Activated T-helper 17 cell treated with anti-CD3 and anti-CD28 coated beads, Interleukin-2, amount 50 U/mL, for 72 hours (primary cell): ENCODE data around the gene PA2G4. TPM values are rescaled to one million over a fixed set of nuclear protein-coding genes. Genes with fewer than 3 reads are reported as not detected.
A peak's percentile ranks its signal among the peaks of the same experiment; 100 is the strongest.
"Not testable (repeated sequence)": the region's sequence is repeated elsewhere in the genome, so short reads cannot be mapped to it uniquely, and the experiment has no call there.

Experiments used
- ATAC-seq: fragments of 150-1000 bp; cut with Tn5 transposase; replicated peaks from 2 replicates; pipeline ENCODE4 v1.10.0; 2021; ENCODE audit warnings: mild to moderate bottlenecking, moderate library complexity
- H3K27ac Mint-ChIP-seq: one replicate; pipeline ENCODE4 v1.8.0; 2022; ENCODE audit warnings: mixed read lengths
- H3K27me3 Mint-ChIP-seq: one replicate; pipeline ENCODE4 v1.8.0; 2022; ENCODE audit warnings: mixed read lengths
- H3K36me3 Mint-ChIP-seq: one replicate; pipeline ENCODE4 v1.8.0; 2022; ENCODE audit warnings: low read depth, mild to moderate bottlenecking, mixed read lengths
- H3K4me1 Mint-ChIP-seq: one replicate; pipeline ENCODE4 v1.8.0; 2022; ENCODE audit warnings: mixed read lengths
- H3K4me3 Mint-ChIP-seq: one replicate; pipeline ENCODE4 v1.8.0; 2022; ENCODE audit warnings: mild to moderate bottlenecking, mixed read lengths
- H3K9me3 Mint-ChIP-seq: one replicate; pipeline ENCODE4 v1.8.0; 2022; ENCODE audit warnings: mixed read lengths
- total RNA-seq, 2 donors: library from RNA; stranded (reverse); gene quantifications; one replicate each; pipeline ENCODE4 v1.2.3, GENCODE V29; 2022

Gene PA2G4
- 100 to 1,000 TPM; 213 to 427 TPM for total RNA-seq

DNA sequence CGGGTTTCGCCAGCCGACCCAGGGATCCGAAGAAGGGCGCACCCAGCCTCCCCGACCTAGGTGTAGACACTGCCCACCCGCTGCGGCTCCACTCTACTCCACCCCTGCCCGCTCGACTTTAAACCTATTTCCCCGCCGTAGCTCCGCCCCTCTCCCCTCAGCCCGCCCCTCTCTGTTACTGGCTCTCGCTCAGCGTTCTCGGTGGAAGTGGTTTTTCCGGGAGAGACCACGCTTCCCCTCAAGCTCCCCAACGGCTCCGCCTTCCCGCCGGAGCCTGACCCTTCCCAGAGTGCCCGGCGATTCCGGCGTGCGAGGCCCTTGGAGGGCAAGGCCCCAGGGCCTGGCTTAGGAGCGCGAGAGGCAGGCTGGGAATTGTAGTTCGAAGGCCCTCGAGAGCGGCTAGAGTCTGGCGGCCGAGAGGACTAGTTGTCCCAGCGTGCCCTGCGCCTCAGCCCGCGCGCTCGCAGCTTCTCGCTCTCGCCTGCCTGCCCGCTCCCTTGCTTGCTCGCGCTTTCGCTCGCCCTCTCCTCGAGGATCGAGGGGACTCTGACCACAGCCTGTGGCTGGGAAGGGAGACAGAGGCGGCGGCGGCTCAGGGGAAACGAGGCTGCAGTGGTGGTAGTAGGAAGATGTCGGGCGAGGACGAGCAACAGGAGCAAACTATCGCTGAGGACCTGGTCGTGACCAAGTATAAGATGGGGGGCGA lies at the start of gene PA2G4:
TSS of gene PA2G4 (plus strand) at position 451 of the 706 bp plus-strand sequence. CDS start at position 630, 179 bp downstream.
- no peaks in the 10 kb centered on the region for H3K27me3 Mint-ChIP-seq
- H3K36me3 Mint-ChIP-seq = peaks cover 56% of the 10 kb centered on the region
- peaks cover 36% of the 10 kb centered on the region for H3K4me1 Mint-ChIP-seq
- peak within 1 kb of the TSS; percentile 95 for H3K27ac Mint-ChIP-seq
- no peaks in the 10 kb centered on the region for H3K9me3 Mint-ChIP-seq
- peak; percentile 94 for ATAC-seq
- H3K4me3 Mint-ChIP-seq = peak within 1 kb of the TSS; percentile 93

DNA sequence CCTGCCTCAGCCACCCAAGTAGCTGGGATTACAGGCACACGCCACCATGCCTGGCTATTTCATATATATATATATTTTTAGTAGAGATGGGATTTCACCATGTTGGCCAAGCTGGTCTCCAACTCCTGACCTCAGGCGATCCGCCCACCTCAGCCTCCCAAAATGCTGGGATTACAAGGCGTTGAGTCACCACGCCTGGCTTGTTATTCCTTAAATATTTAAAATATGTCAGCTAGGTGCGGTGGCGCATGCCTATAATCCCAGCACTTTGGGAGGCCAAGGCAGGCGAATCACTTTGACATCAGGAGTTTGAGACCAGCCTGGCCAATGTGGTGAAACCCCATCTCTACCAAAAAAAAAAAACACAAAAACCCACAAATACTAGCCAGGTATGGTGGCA lies 44.4 kb upstream of the PA2G4 start:
- H3K4me1 Mint-ChIP-seq, H3K36me3 Mint-ChIP-seq, H3K27ac Mint-ChIP-seq, H3K4me3 Mint-ChIP-seq, H3K27me3 Mint-ChIP-seq, H3K9me3 Mint-ChIP-seq, ATAC-seq: not testable (repeated sequence)

DNA sequence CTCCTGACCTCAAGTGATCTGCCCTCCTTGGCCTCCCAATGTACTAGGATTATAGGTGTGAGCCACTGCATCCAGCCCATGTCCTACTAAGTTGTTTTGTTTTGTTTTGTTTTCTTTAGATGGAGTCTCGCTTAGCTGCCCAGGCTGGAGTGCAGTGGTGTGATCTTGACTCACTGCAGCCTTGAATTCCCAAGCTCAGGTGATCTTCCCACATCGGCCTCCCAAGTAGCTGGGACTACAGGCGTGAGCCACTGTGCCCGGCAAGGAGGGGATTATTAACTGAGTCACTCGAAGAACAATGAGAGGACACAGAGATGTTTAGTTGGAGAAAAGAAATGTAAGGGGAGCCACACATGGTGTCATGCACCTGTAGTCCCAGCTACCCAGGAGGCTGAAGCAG lies 42.4 kb upstream of the PA2G4 start:
- H3K27ac Mint-ChIP-seq = no peak overlapping the region
- H3K36me3 Mint-ChIP-seq = no peaks in the 10 kb centered on the region
- H3K4me3 Mint-ChIP-seq = no peak overlapping the region
- no peak for ATAC-seq
- H3K9me3 Mint-ChIP-seq = no peaks in the 10 kb centered on the region
- H3K4me1 Mint-ChIP-seq = peaks cover 2% of the 10 kb centered on the region
- no peaks in the 10 kb centered on the region for H3K27me3 Mint-ChIP-seq

DNA sequence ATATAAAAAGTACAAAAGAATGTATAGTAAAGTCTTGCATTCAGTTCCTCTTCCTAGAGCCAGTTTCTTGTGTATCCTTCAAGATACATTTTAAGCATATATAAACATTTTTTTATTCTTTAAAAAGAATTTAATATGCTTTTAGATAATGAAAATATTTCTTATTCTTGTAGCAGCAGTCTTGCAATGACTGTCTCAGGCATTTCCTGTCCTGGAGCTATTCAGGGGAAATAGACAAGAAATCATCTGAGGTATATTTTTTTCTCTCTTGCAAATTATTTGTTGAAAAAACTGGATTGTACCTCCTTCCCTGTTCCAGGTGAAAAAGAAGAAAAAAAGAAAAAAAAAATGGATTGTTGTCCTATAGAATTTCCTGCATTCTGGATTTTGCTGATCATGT lies 41.4 kb upstream of the PA2G4 start:
- Mint-ChIP-seq H3K4me1 (peaks cover 4% of the 10 kb centered on the region), H3K27ac (no peak overlapping the region), H3K27me3 (no peaks in the 10 kb centered on the region), H3K4me3 (no peak overlapping the region), H3K9me3 (no peaks in the 10 kb centered on the region), H3K36me3 (no peaks in the 10 kb centered on the region)
- ATAC-seq = no peak

DNA sequence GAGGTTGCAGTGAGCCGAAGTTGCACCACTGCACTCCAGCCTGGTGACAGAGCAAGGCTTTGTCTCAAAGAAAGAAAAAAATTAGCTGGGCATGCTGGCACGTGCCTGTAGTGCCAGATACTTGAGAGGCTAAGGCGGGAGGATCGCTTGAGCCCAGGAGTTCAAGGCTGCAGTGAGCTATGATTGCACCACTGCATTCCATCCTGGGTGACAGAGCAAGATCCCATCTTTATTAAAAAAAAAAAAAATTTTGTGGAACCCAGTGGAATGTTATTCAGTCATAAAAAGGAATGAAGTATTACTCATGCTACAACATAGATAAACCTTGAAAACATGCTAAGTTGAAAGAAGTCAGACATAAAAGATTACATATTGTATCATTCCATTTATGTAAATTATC lies 32.7 kb upstream of the PA2G4 start:
- Mint-ChIP-seq H3K9me3 (no peaks in the 10 kb centered on the region), H3K36me3 (no peaks in the 10 kb centered on the region), H3K27me3 (no peaks in the 10 kb centered on the region), H3K4me1 (peaks cover 4% of the 10 kb centered on the region), H3K4me3 (no peak overlapping the region), H3K27ac (no peak overlapping the region)
- no peak for ATAC-seq

DNA sequence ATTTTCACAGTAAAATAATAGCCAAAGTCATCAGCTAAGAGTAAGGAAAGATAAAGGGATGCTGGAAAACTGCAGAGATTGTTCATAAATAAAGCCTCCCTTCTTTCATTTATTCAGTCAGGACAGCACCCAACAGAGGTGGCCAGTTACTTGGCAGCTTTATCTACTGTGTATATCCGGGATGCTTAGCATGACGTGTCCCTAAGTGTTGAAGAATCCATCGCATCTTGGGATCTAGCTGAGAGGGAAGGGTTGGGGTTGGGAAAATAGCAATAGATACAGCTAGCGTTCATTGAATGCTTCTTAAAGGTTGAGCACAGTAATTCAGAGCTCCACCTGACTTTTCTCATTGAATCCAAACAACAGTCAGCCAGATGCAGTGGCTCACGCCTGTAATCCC lies 30.0 kb upstream of the PA2G4 start:
- H3K9me3 Mint-ChIP-seq = no peaks in the 10 kb centered on the region
- ATAC-seq = no peak
- H3K4me1 Mint-ChIP-seq = no peaks in the 10 kb centered on the region

DNA sequence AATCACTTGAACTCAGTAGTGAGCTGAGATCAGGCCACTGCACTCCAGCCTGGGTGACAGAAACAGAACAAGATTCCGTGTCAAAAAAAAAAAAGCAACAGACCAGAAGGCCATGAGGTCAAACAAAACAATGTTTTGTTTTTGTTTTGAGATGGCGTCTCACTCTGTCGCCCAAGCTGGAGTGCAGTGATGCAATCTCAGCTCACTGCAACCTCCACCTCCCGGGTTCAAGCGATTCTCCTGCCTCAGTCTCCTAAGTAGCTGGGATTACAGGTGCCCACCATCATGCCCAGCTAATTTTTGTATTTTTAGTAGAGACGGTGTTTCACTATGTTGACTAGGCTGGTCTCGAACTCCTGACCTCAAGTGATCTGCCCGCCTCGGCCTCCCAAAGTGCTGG lies 26.4 kb upstream of the PA2G4 start:
- peak overlapping the region; percentile 76 for H3K4me3 Mint-ChIP-seq
- H3K36me3 Mint-ChIP-seq, H3K9me3 Mint-ChIP-seq, H3K4me1 Mint-ChIP-seq, H3K27ac Mint-ChIP-seq, H3K27me3 Mint-ChIP-seq, ATAC-seq: not testable (repeated sequence)

More for the DNA sequence above, 30.0 kb upstream of the PA2G4 start:
- Mint-ChIP-seq H3K4me3 (no peak overlapping the region), H3K36me3 (no peaks in the 10 kb centered on the region), H3K27me3 (no peaks in the 10 kb centered on the region), H3K27ac (no peak overlapping the region)

DNA sequence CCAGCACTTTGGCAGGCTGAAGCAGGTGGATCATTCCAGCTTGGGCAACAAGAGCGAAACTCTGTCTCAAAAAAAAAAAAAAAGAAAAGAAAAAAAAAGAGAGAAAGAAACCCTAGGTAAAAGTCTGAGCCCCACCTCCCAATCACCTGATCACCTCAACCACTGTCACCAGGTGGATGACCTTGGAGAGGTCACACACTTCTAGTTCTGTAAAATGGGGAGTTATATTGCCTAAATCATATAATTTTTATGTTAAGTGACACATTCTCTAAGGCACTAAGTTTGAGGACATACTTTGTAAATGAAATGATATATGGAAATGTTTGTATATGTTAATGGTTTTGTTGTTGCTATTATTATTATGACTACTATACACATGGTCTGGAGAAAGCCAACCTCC lies 25.9 kb upstream of the PA2G4 start:
- Mint-ChIP-seq H3K4me3 (peak overlapping the region; percentile 76), H3K4me1 (no peaks in the 10 kb centered on the region), H3K27me3 (peaks cover 4% of the 10 kb centered on the region), H3K27ac (no peak overlapping the region), H3K9me3 (no peaks in the 10 kb centered on the region), H3K36me3 (no peaks in the 10 kb centered on the region)
- ATAC-seq = no peak

DNA sequence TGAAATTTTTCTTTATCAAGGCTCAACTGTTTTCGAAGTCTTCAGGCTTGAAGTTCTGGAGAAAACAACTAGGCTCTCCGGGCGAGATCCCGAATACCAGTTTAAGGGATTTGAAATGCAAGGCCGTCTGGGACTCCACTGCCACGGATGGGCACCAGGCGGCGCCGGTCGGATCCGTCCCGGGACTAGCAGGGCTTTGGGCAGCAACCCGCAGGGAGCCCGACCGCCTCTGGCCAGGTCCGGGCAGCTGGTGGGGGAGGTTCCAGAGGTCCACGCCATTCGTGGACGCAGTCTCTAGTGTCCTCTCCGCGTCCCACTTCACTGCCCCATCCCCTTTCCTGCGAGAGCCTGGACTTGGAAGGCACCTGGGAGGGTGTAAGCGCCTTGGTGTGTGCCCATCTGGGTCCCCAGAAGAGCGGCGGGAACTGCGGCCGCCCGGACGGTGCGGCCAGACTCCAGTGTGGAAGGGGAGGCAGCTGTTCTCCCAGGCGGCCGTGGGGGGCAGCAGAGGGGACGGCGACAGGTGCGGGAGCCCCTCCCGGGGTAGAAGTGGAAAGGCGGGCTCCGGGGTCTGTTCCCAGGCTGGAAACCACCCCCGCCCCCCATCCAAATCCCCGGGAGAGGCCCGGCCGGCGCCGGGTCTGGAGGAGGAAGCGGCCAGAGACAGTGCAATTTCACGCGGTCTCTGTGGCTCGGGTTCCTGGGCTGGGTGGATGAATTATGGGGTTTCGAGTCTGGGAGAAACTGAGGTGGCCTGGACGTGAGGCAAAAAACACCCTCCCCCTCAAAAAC lies 25.2 kb upstream of the PA2G4 start:
- Mint-ChIP-seq H3K36me3 (no peaks in the 10 kb centered on the region), H3K4me3 (peak overlapping the region; percentile 76), H3K9me3 (no peaks in the 10 kb centered on the region), H3K27ac (no peak overlapping the region), H3K27me3 (peaks cover 4% of the 10 kb centered on the region), H3K4me1 (no peaks in the 10 kb centered on the region)
- ATAC-seq = peak; percentile 57

DNA sequence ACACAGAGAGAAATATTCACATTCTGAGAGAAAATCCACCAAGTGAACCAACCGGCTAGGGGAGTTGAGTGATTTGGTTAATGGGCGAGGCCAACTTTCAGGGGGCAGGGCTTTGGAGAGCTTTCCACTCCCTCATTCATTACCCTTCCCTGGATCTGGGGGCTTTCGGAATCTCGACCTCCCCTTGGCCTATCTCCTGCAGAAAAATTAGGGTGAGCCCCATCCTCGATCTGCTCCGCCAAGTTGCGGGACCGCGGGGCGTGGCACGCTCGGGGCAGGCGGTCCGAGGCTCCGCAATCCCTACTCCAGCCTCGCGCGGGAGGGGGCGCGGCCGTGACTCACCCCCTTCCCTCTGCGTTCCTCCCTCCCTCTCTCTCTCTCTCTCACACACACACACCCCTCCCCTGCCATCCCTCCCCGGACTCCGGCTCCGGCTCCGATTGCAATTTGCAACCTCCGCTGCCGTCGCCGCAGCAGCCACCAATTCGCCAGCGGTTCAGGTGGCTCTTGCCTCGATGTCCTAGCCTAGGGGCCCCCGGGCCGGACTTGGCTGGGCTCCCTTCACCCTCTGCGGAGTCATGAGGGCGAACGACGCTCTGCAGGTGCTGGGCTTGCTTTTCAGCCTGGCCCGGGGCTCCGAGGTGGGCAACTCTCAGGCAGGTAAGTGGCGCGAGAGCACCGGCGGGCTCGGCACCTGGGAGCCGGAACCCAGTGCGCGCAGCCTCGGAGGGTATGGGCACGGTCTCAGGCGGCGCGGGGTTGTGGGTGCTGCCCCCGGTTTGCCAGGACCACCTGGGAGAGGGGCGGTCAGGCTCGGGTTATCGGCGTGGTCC lies 24.4 kb upstream of the PA2G4 start, which contains the start of gene ERBB3:
TSS of gene ERBB3 (plus strand) at position 443 of the 833 bp plus-strand sequence. CDS start at position 579, 136 bp downstream.
- ATAC-seq = peak; percentile 94
- Mint-ChIP-seq H3K36me3 (no peaks in the 10 kb centered on the region), H3K27ac (no peak within 1 kb of the TSS), H3K27me3 (peaks cover 4% of the 10 kb centered on the region), H3K9me3 (no peaks in the 10 kb centered on the region), H3K4me3 (peak within 1 kb of the TSS; percentile 76), H3K4me1 (no peaks in the 10 kb centered on the region)

DNA sequence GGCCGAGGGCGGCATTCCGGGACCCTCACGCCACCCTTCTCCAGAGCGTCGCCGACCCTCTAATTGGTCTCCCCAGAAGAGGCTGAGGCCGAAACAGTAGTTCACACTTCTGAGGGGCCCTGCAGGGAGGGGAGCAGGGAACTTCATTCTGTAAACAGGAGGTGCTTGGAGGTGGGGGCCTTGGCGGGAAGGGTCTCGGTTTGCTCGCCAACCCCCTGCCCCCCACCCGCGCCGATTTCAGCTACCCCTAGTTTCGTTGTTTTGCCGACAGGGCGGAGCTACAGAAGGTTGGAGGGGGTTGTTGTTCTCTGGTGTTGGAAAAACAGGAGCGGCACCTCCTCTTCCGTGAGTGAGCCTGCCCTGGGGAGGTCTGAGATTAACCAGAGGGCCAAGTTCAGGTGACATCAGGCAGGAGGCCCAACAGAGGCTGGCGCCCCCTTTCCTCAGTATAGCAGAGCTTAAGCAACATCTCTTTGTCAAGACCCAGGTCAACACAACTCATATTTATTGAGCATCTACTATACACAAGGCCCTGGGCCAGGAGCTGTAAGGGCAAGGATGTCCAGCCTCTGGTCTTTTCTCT lies 23.7 kb upstream of the PA2G4 start:
- H3K4me3 Mint-ChIP-seq = peak overlapping the region; percentile 76
- no peaks in the 10 kb centered on the region for H3K36me3 Mint-ChIP-seq
- peaks cover 4% of the 10 kb centered on the region for H3K27me3 Mint-ChIP-seq
- no peaks in the 10 kb centered on the region for H3K9me3 Mint-ChIP-seq
- ATAC-seq = no peak
- H3K4me1 Mint-ChIP-seq = no peaks in the 10 kb centered on the region
- no peak overlapping the region for H3K27ac Mint-ChIP-seq

DNA sequence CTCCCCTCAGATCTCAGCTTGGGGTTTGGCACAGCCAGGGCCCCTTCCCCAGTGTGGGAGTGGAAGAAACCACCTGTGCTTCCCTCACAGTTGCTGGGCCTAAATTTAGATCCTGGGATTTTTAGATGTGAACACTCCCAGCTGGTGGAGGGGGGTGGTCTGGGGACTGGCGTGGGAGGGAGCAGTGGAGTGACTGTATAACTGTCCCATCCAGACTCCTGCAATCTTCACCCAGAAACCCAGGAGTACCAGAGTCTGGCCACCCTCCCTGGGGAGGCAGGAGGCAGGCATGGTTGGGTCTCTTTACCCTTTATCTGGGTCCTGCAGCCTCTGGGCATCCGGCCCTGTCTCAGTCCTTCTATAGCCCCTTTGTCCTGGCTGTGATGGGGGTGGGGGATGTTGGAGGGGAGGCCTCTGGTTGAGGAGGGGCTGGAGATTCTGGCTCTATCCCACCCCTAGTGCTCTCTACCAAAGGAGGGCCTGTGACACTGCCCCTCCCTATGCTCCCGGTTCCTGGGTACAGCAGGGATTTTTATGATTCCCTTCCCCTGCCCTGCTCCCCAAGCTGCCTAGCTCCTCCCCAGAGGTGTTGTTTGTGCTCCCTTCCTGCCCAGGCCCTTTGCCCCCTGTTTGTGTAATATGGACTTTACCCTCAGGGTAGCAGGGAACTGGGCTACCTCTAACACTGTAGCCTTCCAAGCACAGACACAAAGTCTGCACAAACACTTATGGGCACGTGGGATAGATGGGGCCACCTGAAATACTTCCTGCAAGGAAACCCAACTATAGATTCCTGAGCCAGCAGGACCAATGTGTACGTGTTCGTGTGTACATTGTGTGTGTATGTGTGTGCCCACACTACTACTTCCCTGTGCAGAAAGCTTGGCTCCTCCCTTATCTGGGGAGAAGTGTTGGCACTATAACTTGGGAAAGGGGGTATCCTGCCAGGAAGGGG lies 22.7 kb upstream of the PA2G4 start:
- ATAC-seq = no peak
- H3K4me1 Mint-ChIP-seq = no peaks in the 10 kb centered on the region

DNA sequence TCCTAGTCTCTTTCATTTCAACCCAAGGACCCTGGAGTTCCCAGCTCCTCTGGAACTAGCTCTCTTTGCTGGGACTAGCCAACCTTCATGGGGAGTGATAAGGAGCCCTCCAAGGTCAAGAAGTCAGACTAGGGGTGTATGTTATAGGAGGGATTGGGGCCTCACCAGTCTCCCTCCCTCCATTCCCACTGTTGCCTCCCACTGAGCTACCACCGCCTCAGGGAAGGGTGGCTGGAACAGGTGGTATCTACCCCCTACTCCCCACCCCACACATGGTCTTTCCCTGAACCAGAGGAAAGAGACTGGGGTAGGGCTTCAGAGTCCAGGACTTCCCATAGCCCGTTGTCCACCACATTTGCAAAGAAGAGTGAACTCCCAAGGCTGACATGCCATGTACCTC lies 22.0 kb upstream of the PA2G4 start:
- no peak for ATAC-seq
- Mint-ChIP-seq H3K27me3 (peaks cover 4% of the 10 kb centered on the region), H3K4me1 (no peaks in the 10 kb centered on the region), H3K36me3 (no peaks in the 10 kb centered on the region), H3K9me3 (no peaks in the 10 kb centered on the region), H3K4me3 (no peak overlapping the region), H3K27ac (no peak overlapping the region)

More for the DNA sequence above, 22.7 kb upstream of the PA2G4 start:
- H3K9me3 Mint-ChIP-seq = no peaks in the 10 kb centered on the region
- H3K36me3 Mint-ChIP-seq = no peaks in the 10 kb centered on the region
- peaks cover 4% of the 10 kb centered on the region for H3K27me3 Mint-ChIP-seq
- H3K27ac Mint-ChIP-seq = no peak overlapping the region
- H3K4me3 Mint-ChIP-seq = peak overlapping the region; percentile 76
